SK-N-SH treated with all-trans-retinoic acid at 6 μM for 48 hours (cell line): Measurements from ENCODE around the gene PPP3CA.

Experiments used
- ATAC-seq: fragments of 200-7000 bp; cut with Tn5 transposase; 3 replicates; pipeline ENCODE4 v1.9.1; 2020; ENCODE audit warnings: mild to moderate bottlenecking, moderate library complexity
- ARNTL ChIP-seq: fragments of 450-650 bp; formaldehyde crosslinking; IDR thresholded peaks from 2 replicates; pipeline ENCODE4 v1.5.0; 2020; ENCODE audit warnings: low read depth, mild to moderate bottlenecking, moderate library complexity, borderline replicate concordance
- CREB5 ChIP-seq: fragments of 250-450 bp; sonication (Bioruptor Pico); IDR thresholded peaks from 2 replicates; pipeline ENCODE4 v1.5.1; 2020; ENCODE audit warnings: low read depth, mild to moderate bottlenecking, moderate library complexity
- CSDC2 ChIP-seq: fragments of 250-450 bp; sonication (Bioruptor Pico); IDR thresholded peaks from 2 replicates; pipeline ENCODE4 v1.5.0; 2020; ENCODE audit warnings: mild to moderate bottlenecking, moderate library complexity
- ESRRG ChIP-seq: fragments of 250-450 bp; sonication (Bioruptor Pico); IDR thresholded peaks from 2 replicates; pipeline ENCODE4 v1.6.1; 2021; ENCODE audit warnings: mild to moderate bottlenecking
- GLIS3 ChIP-seq: fragments of 250-450 bp; sonication (Bioruptor Pico); IDR thresholded peaks from 2 replicates; pipeline ENCODE4 v1.5.0; 2020; ENCODE audit warnings: mild to moderate bottlenecking, moderate library complexity
- OSR1 ChIP-seq: fragments of 250-450 bp; sonication (Bioruptor Pico); IDR thresholded peaks from 2 replicates; pipeline ENCODE4 v1.8.0; 2022; ENCODE audit warnings: moderate library complexity, mild to moderate bottlenecking, inconsistent platforms
- POU6F1 ChIP-seq: fragments of 250-450 bp; sonication (Bioruptor Pico); IDR thresholded peaks from 2 replicates; pipeline ENCODE4 v1.8.0; 2021; ENCODE audit warnings: low read depth, mild to moderate bottlenecking, moderate library complexity, borderline replicate concordance
- PPARA ChIP-seq: fragments of 250-450 bp; sonication (Bioruptor Pico); IDR thresholded peaks from 2 replicates; pipeline ENCODE4 v1.5.0; 2020; ENCODE audit warnings: mild to moderate bottlenecking, borderline replicate concordance
- RARB ChIP-seq: fragments of 250-450 bp; sonication (Bioruptor Pico); IDR thresholded peaks from 2 replicates; pipeline ENCODE4 v1.8.0; 2021; ENCODE audit warnings: mild to moderate bottlenecking, moderate library complexity
- SNAI2 ChIP-seq: fragments of 250-450 bp; sonication (Bioruptor Pico); IDR thresholded peaks from 2 replicates; pipeline ENCODE4 v1.5.0; 2020; ENCODE audit warnings: mild to moderate bottlenecking, moderate library complexity
- TCF4 ChIP-seq: fragments of 250-450 bp; sonication (Bioruptor Pico); IDR thresholded peaks from 2 replicates; pipeline ENCODE4 v1.8.0; 2021; ENCODE audit warnings: mild to moderate bottlenecking, moderate library complexity, borderline replicate concordance
- TOX ChIP-seq: fragments of 250-450 bp; sonication (Bioruptor Pico); IDR thresholded peaks from 2 replicates; pipeline ENCODE4 v1.8.0; 2021; ENCODE audit warnings: mild to moderate bottlenecking, moderate library complexity, borderline replicate concordance
- ZC3H10 ChIP-seq: fragments of 250-450 bp; sonication (Bioruptor Pico); IDR thresholded peaks from 2 replicates; pipeline ENCODE4 v1.5.1; 2021; ENCODE audit warnings: mild to moderate bottlenecking, moderate library complexity
- ZFP3 ChIP-seq: fragments of 250-450 bp; sonication (Bioruptor Pico); IDR thresholded peaks from 2 replicates; pipeline ENCODE4 v1.5.0; 2020; ENCODE audit warnings: mild to moderate bottlenecking, moderate library complexity
- ZFP30 ChIP-seq: fragments of 450-650 bp; formaldehyde crosslinking; IDR thresholded peaks from 2 replicates; pipeline ENCODE4 v1.5.0; 2022; ENCODE audit warnings: mild to moderate bottlenecking, moderate library complexity
- ZNF565 ChIP-seq: fragments of 450-650 bp; formaldehyde crosslinking; conservative IDR thresholded peaks from 2 replicates; pipeline ENCODE4 v1.5.0; 2020; ENCODE audit warnings: low read depth, mild to moderate bottlenecking, moderate library complexity
- ZNF70 ChIP-seq: fragments of 450-650 bp; formaldehyde crosslinking; IDR thresholded peaks from 2 replicates; pipeline ENCODE4 v1.5.0; 2020; ENCODE audit warnings: mild to moderate bottlenecking, moderate library complexity
- ZNF8 ChIP-seq: fragments of 450-650 bp; formaldehyde crosslinking; IDR thresholded peaks from 2 replicates; pipeline ENCODE4 v1.5.0; 2020; ENCODE audit warnings: mild to moderate bottlenecking, moderate library complexity
- TF ChIP-seq, protein P1 (sequence below): fragments of 250-450 bp; sonication (Bioruptor Pico); IDR thresholded peaks from 2 replicates; pipeline ENCODE4 v1.5.1; 2021; ENCODE audit warnings: mild to moderate bottlenecking, moderate library complexity
- TF ChIP-seq, protein P2 (sequence below): fragments of 250-450 bp; sonication (Bioruptor Pico); IDR thresholded peaks from 2 replicates; pipeline ENCODE4 v1.8.0; 2020; ENCODE audit warnings: mild to moderate bottlenecking, moderate library complexity, borderline replicate concordance

PPP3CA gene

DNA sequence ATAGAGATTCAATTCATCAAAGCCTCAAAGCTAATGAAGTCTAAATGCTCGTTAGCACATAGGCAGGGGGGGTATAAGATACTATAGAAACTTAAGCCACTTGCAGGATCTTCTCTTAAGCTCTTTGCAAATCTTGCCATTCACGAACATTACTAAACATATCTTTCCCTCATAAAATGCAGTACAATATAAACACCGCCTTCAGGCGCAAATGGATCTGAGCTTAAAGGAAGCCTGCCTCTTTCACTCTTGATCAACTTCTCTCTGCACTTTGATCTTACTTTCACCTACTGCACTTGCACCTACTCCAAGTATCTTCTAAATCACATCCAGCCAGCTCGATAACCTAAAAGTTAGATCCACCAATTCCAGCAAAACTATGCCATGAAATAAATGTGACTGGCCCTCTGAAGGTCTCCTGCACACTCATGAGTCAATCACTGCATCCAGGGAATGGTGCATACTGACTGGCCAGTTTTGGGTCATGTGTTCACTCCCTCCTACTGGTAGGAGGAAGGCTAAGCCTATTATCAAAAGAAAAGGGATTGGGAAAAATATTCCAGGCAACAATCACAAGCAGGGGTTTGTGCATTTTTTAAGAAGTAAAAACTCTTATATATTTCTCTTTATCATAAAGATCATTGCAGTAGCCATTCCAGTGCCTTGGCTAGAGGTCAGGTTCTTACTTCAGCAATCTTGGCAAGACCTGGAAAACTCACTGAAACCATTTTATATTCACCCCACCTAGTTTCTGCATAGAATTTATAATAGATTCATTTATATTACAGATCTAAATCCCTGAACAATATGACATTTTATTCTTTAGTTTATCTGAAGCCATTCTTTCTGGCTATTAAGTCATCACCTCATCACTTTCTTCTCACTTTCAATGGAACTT, 222.0 kb downstream of the PPP3CA start:
- no peak for ATAC-seq
- TF ChIP-seq ZNF8 (CRISPR knock-in tag) (no peak), ARNTL (CRISPR knock-in tag) (no peak)

- TF ChIP-seq ARNTL (CRISPR knock-in tag) (no peak), POU6F1 (CRISPR knock-in tag) (no peak), PPARA (CRISPR knock-in tag) (no peak), SNAI2 (CRISPR knock-in tag) (no peak), CSDC2 (CRISPR knock-in tag) (no peak), OSR1 (CRISPR knock-in tag) (no peak), TOX (CRISPR knock-in tag) (no peak), ZFP3 (no peak), ZFP30 (CRISPR knock-in tag) (no peak), ZNF8 (CRISPR knock-in tag) (no peak), ZC3H10 (CRISPR knock-in tag) (no peak), CREB5 (no peak), TCF4 (CRISPR knock-in tag) (no peak), GLIS3 (CRISPR knock-in tag) (no peak)
- TF ChIP-seq, protein P1, sequence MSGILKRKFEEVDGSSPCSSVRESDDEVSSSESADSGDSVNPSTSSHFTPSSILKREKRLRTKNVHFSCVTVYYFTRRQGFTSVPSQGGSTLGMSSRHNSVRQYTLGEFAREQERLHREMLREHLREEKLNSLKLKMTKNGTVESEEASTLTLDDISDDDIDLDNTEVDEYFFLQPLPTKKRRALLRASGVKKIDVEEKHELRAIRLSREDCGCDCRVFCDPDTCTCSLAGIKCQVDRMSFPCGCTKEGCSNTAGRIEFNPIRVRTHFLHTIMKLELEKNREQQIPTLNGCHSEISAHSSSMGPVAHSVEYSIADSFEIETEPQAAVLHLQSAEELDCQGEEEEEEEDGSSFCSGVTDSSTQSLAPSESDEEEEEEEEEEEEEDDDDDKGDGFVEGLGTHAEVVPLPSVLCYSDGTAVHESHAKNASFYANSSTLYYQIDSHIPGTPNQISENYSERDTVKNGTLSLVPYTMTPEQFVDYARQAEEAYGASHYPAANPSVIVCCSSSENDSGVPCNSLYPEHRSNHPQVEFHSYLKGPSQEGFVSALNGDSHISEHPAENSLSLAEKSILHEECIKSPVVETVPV (CRISPR knock-in tag) = no peak
- TF ChIP-seq, protein P2, sequence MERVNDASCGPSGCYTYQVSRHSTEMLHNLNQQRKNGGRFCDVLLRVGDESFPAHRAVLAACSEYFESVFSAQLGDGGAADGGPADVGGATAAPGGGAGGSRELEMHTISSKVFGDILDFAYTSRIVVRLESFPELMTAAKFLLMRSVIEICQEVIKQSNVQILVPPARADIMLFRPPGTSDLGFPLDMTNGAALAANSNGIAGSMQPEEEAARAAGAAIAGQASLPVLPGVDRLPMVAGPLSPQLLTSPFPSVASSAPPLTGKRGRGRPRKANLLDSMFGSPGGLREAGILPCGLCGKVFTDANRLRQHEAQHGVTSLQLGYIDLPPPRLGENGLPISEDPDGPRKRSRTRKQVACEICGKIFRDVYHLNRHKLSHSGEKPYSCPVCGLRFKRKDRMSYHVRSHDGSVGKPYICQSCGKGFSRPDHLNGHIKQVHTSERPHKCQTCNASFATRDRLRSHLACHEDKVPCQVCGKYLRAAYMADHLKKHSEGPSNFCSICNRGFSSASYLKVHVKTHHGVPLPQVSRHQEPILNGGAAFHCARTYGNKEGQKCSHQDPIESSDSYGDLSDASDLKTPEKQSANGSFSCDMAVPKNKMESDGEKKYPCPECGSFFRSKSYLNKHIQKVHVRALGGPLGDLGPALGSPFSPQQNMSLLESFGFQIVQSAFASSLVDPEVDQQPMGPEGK (CRISPR knock-in tag) = no peak
- no peak for ATAC-seq
Observed at GRCh38 chr4:101123231-101123630, 224.1 kb downstream of the PPP3CA start.

- TF ChIP-seq ZFP3 (no peak), RARB (CRISPR knock-in tag) (no peak), GLIS3 (CRISPR knock-in tag) (no peak), ESRRG (CRISPR knock-in tag) (no peak), TCF4 (CRISPR knock-in tag) (no peak), ZNF70 (CRISPR knock-in tag) (no peak), PPARA (CRISPR knock-in tag) (no peak), ZC3H10 (CRISPR knock-in tag) (no peak), POU6F1 (CRISPR knock-in tag) (no peak), ZNF565 (CRISPR knock-in tag) (no peak)
- TF ChIP-seq, protein P2 (CRISPR knock-in tag) = no peak
- ATAC-seq = no peak
Observed at GRCh38 chr4:101122019-101122418, 225.3 kb downstream of the PPP3CA start.
